Esophagus squamous epithelium (tissue), 4 donors: ENCODE measurements around the gene SGSM1.

Experiments
- CTCF ChIP-seq, 6 experiments: fragments of 450-650 bp in 4 of 6; fragments of 200-600 bp in 2 of 6; sonication (generic) in 2 of 6; IDR thresholded peaks; one replicate each; pipeline ENCODE4 v1.5.1; 2016 to 2019; ENCODE audit warnings: antibody characterized with exemption in 6 of 6, mild to moderate bottlenecking in 4 of 6, moderate library complexity in 4 of 6
- POLR2A ChIP-seq, 4 donors: fragments of 450-650 bp; IDR thresholded peaks; one replicate each; pipeline ENCODE4 v1.6.1; 2017; ENCODE audit warnings: antibody characterized with exemption in 4 of 4, mild to moderate bottlenecking in 4 of 4, moderate library complexity in 3 of 4

- no peak for TF ChIP-seq POLR2A (IDR thresholded peaks at IDR 0.05)
- no peak for TF ChIP-seq CTCF (IDR thresholded peaks at IDR 0.05)
Observed at GRCh38 chr22:24942301-24942700, 136.3 kb downstream of the SGSM1 start.
